GM21737 (cell line): ENCODE results near the gene BLID.

Experiments
- ATAC-seq: cut with Tn5 transposase; IDR thresholded peaks from one replicate; pipeline ENCODE4 v1.9.1; 2021; ENCODE audit warnings: mild to moderate bottlenecking, moderate library complexity; ENCODE audit not compliant: unreplicated experiment

BLID gene

DNA sequence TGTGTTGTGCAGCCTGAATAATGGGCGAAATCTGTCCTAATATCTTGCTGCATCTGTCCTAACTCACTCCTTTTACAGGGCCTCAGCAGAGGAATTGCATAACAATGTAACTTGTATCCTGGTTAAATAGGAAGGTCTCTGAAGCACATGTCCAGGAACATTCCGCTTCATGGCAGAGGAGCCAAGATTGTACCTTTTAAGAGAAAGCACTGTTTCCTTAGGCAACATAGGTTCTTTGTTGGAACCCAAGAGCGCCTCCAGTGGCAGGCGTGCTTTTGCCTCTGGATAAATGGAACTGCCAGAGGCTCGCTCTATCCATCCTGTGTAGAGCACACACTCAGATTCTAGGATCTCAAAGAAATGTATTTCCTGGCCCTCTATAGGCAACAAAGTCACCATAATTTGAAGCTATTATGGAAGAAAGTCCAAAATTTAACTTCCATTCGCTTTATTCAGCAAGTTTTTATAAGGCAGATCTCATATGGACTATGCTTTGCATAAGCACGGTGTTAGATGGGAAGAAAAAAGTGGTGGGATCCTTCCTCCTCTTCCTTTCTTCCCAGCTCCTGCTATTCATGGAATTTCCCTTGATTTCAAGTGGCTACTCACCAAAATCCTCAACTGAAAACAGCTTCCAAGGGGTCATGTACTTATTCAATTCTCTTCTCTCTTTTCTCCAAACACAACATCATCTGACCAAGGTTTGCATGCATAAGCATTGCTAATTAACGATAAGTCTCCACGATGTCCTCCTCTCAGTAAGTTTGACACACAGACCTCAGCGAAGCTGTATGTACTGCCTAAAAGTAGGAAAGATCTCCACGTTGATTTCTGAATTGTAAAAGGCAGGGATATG lies at the start of gene BLID:
Gene BLID, minus strand, starts transcription at position 692 of the 856 bp plus-strand sequence. Its CDS starts 293 bp downstream, at position 399.
- no peak for ATAC-seq

GRCh38 chr11:122163053-122163819 lies 47.2 kb upstream of the BLID start:
- no peak for ATAC-seq

DNA sequence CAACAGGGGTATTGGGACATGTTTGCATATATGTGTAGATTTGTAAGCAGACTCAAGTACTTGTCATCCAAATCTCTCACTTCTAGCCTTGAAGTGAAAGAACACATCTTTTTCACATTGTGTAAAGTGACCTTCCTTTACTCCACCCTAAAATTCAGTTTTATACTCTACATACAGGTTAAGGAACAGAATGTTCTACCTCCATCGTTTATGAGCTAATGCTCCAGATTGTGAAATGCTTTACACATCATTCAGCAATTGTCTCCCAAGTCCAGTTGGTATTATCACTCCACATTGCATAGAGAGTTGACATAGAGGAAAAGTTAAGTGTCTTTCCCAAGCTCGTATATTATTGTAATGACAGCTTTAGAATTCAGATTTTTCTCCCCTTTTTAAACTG lies 46.1 kb upstream of the BLID start:
- no peak for ATAC-seq

- no peak for ATAC-seq
Measured at GRCh38 chr11:122160841-122161590, 45.0 kb upstream of the BLID start.

- ATAC-seq, result no peak
Measured at GRCh38 chr11:122159861-122160260, 43.8 kb upstream of the BLID start.

DNA sequence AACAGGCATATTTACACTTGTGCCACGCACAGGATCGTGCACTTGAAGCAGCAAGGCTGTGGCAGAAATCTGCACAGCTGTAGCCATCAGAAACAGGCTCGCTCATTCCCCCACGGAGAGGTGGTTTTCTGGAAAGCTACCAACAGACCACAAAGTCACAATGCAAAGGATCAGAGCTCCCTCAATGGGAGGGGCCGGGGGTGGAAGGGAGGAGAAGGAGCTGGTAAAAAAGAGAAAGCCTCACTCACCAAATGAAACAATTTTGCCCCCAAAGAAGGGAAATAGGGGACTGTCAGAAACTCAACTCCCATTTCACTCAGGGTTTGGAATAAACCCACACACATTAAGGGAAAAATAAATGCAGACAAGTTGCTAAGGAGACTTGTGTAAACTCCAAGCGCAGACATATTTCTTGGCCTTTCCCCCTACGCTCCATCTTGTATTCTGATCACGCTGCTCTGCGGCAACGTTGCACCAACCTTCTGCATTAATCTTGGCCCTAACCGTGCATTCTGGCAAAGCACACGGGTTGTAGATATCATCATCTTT lies 43.2 kb upstream of the BLID start:
- no peak for ATAC-seq

GRCh38 chr11:122158171-122158570 lies 42.2 kb upstream of the BLID start:
- no peak for ATAC-seq

GRCh38 chr11:122157653-122158161 lies 41.7 kb upstream of the BLID start:
- ATAC-seq, result no peak

DNA sequence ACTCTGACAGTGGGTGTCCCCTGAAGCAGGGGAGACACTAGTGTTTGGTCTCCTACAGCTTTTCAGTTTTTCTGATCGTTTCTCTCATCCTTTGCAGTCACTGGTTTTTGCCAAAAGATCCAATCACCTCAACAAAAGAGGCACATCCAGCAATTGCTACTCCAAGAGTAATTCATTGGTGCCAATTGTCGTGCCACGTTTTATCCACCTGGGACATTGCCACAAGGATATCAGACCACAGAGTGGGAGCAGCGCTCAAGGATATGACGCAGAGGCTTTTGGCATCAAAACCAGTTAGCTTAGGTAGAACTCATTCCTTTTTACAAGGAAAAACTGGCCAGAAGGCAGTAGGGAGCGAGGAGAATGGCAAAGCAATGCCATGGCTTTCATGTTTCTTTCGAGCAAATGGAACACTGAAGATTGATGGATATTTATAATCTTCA lies 40.9 kb upstream of the BLID start:
- no peak for ATAC-seq

GRCh38 chr11:122155765-122156527 lies 39.9 kb upstream of the BLID start:
- no peak for ATAC-seq

DNA sequence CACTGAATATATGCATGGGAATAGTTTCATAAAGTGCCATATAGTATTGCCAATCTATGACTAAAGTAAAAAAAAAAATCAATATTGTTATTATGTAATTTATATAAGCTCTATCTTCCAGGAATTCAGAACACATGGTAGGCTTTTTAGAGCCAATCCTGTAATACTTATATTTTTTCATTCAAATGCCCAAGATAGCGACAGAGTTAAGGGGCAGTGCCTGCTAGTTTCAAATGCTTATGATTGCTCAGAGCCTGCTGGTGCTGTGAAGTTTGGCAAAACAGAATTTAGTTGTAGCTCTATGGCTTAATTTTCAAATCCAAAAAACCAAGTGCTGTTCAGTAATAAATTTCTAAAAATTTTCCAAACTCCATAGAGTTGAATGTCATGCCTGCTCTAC lies 39.0 kb upstream of the BLID start:
- no peak for ATAC-seq

GRCh38 chr11:122154227-122154626 lies 38.2 kb upstream of the BLID start:
- no peak for ATAC-seq

DNA sequence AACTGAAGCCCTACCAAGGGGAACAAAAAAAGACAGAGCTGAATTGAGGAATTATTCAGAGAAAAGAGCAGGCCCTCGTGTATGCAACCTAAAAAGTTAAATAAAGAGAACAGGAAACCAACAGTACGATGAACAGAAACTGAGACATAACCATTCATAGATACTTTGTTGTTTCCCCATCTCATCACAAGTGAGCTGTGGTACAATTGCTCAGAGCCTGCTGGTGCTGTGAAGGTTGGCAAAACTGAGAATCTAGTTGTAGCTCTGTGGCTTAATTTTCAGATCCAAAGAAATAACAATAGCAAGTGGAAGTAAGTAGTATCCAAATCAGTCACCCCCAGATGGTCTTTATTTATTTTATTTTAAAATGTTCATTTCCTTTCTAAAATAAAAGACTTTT lies 37.7 kb upstream of the BLID start:
- no peak for ATAC-seq

DNA sequence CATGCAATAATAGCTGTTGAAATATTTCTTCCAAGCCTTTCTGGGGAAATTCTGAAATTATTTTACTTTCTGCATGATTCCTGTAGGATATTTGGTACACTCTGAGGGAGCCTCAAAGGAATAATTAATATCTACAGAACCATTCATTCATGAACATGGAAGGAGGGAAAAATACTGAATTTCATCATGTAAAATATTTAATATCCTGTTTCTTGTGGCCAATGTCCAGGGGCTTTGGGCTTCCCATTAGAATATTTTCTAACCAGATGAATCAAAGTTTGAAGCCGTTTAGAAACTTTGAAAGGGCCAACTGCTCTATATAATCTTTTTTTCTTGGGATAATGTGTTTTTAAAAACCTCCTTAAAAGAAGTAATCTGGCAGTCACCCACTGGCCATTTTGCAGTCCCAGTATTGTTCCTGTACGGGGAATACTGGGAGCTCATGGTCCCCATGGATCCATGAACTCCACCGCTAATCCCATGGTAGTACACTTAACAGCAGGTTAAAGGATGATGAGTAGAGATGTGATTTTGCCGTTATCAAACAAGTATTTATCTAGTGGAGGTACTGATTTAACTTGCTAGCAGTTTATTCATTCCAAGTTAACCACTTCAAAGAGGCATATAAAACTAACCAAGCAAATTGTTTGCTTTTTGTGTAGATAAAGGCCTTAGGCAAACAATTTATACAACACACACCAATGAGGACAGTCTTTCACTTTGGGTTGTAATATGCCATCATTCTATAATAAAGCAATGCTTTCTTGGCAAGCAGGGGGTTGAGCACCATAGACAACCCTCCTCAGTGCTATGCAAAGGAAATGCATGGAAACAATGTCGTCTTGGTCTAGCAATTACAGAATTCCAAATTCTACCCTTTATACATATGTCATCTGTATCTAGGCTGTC lies 34.5 kb upstream of the BLID start:
- ATAC-seq, result no peak

- no peak for ATAC-seq
Measured at GRCh38 chr11:122149202-122149601, 33.2 kb upstream of the BLID start.

GRCh38 chr11:122146475-122146874 lies 30.5 kb upstream of the BLID start:
- no peak for ATAC-seq

DNA sequence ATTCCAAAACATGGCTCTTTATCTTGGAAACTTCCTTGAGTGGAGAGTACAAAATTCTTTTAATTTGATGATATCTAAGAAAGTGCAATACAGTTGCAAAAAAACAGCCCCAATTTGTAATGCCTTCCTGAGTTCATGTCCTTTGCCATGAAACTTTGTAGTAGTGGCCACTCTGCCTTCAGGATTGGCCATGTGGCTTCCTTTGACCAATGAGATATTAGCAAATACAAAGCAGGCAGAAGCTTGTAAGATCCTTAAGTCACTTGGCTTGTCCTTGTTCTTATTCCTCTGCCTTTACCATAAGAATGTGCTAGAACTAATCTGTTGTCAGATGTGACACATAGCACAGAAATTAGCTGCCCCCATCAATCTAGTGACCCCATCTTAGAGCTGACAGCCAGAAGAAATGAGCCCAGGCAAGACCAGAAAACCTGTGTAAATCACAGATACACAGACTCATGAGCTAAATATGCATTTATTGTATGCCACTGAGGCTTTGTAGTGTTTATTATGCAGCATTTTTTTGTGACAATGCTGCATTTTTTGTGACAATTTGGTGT lies 29.8 kb upstream of the BLID start:
- no peak for ATAC-seq

GRCh38 chr11:122144752-122145151 lies 28.7 kb upstream of the BLID start:
- ATAC-seq, result no peak

DNA sequence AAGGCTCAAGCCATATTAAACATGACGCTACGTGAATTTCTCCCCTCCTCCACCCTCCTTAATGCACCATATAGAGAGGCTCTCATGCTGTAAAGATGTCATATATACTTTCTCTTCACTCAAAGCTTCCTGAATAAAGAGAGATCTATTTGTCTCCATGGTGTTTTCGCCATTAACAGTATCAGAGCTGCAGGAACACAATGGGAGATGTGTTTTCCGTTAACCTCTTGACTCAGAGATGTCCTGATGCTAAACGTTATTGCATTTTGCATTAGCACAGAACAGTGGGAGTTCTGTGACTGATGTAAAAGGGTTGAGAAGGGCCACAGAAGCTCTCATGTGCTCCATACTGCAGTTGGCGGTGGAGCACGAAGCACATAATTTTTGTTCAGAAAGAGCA lies 25.7 kb upstream of the BLID start:
- no peak for ATAC-seq
